GM12891 (cell line): Measurements from ENCODE around the gene TBATA. TPM values are rescaled to one million over a fixed set of nuclear protein-coding genes. Genes with fewer than 3 reads are reported as not detected.
A peak's percentile ranks its signal among the peaks of the same experiment; 100 is the strongest.

Experiments used
- DNase-seq: peaks from one replicate; pipeline ENCODE4 v3.0.0; 2011; ENCODE audit warnings: low spot score; ENCODE audit not compliant: insufficient read length
- FAIRE-seq: peaks from 2 replicates; lab custom pipeline; 2011; peaks lifted over from hg19 to GRCh38; lab: Jason Lieb, UNC
- PAX5 ChIP-seq: IDR thresholded peaks from 2 replicates; pipeline ENCODE4 v1.6.1; 2011; ENCODE audit warnings: low read length, moderate library complexity, mild to moderate bottlenecking; ENCODE audit not compliant: insufficient read depth, severe bottlenecking
- POLR2A ChIP-seq: IDR thresholded peaks from 2 replicates; pipeline ENCODE4 v1.6.1; 2011; ENCODE audit warnings: low read depth, low read length, control low read depth
- POLR2AphosphoS5 ChIP-seq: IDR thresholded peaks from 2 replicates; pipeline ENCODE4 v1.6.1; 2011; ENCODE audit warnings: low read depth, low read length, control low read depth
- POU2F2 ChIP-seq: IDR thresholded peaks from 2 replicates; pipeline ENCODE4 v1.6.1; 2011; ENCODE audit warnings: low read depth, mild to moderate bottlenecking, control low read depth, low read length, moderate library complexity
- SPI1 ChIP-seq: IDR thresholded peaks from 2 replicates; pipeline ENCODE4 v1.6.1; 2011; ENCODE audit warnings: low read depth, low read length, control low read depth
- TAF1 ChIP-seq: IDR thresholded peaks from 2 replicates; pipeline ENCODE4 v1.6.1; 2011; ENCODE audit warnings: low read depth, low read length, control low read depth
- polyA plus RNA-seq: library from polyadenylated mRNA; unstranded; fragments of >200 nt; gene quantifications from one replicate; pipeline ENCODE4 v1.2.1, GENCODE V29; 2012; ENCODE audit warnings: low read depth, missing spikeins, inconsistent platforms; ENCODE audit not compliant: missing spikeins

TBATA gene, protein sequence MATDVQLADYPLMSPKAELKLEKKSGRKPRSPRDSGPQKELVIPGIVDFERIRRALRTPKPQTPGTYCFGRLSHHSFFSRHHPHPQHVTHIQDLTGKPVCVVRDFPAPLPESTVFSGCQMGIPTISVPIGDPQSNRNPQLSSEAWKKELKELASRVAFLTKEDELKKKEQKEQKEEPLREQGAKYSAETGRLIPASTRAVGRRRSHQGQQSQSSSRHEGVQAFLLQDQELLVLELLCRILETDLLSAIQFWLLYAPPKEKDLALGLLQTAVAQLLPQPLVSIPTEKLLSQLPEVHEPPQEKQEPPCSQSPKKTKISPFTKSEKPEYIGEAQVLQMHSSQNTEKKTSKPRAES
- polyA plus RNA-seq = not detected

- no peak for DNase-seq
- FAIRE-seq = no peak
These were observed at the start of gene TBATA for GRCh38 chr10:70785190-70785589. TBATA (minus strand) TSS chr10:70785377; CDS start chr10:70783379, 1,998 bp downstream.

DNA sequence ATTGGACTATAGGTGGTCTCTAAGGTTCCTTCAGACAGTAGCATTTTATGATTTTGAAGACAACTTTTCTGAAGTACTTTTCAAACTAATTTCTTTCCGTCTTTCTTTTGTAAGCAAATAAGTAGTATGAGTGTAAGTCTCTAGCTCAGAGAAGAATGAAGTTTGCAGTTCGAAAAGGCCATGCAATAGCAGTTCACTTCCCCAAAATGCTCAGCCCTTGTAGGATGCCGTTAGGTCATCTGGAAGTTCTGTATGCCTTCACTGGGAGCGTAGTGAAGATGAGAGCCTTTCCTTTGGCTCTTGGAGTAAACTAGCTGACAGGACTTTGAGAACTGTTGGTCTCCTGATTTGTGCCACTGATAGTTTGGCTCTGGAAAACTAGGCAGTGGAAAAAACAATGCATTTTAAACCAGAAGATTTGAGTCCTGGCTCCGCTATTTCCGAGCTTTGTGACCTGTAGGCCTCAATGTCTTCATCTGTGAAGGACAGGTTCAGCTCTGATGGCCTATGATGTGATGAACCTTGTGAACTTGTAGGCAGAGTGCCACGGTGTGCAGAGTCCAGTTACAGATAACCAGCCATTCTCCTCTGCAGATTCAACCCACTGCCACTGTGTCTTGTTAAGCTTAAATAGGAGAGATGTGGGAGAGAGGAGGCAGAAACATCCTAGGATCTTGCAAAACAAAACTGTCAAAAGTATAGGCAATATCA lies 49.4 kb upstream of the TBATA start:
- no peak for FAIRE-seq
- DNase-seq = no peak

More at GRCh38 chr10:70785190-70785589, at the start of gene TBATA:
- TF ChIP-seq TAF1 = no peak
- no peak for TF ChIP-seq SPI1
- TF ChIP-seq POLR2AphosphoS5 = no peak
- TF ChIP-seq POU2F2 = no peak
- TF ChIP-seq PAX5 = no peak
- no peak for TF ChIP-seq POLR2A

DNA sequence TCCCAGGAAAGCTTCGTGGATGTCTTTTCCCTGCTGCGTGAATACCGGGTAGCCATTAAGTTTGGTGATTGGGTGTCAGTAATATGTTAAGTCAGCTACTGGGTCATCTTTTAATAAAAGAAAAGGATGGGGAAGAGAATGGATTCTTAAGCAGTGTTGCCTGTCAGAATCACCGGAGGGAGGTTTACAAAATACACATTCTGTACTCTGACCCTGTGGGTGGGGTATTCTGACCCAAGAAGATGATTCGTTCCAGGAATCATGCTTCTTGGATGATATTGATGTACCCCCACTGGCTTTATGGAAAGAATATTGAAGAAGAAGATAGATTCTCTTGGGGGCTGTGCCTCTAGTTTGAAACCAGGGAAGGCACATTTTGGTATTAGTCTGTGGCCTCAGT lies 48.8 kb upstream of the TBATA start:
- DNase-seq = no peak
- no peak for FAIRE-seq
- TF ChIP-seq SPI1 (no peak), POLR2A (no peak), PAX5 (no peak), POU2F2 (no peak), POLR2AphosphoS5 (no peak)

More for the DNA sequence above, 49.4 kb upstream of the TBATA start:
- no peak for TF ChIP-seq PAX5
- no peak for TF ChIP-seq POLR2A

GRCh38 chr10:70833601-70834000 lies 48.4 kb upstream of the TBATA start:
- DNase-seq (no peak), FAIRE-seq (no peak)
- TF ChIP-seq POLR2AphosphoS5 (no peak), PAX5 (no peak), POU2F2 (no peak), TAF1 (no peak), POLR2A (no peak)

DNA sequence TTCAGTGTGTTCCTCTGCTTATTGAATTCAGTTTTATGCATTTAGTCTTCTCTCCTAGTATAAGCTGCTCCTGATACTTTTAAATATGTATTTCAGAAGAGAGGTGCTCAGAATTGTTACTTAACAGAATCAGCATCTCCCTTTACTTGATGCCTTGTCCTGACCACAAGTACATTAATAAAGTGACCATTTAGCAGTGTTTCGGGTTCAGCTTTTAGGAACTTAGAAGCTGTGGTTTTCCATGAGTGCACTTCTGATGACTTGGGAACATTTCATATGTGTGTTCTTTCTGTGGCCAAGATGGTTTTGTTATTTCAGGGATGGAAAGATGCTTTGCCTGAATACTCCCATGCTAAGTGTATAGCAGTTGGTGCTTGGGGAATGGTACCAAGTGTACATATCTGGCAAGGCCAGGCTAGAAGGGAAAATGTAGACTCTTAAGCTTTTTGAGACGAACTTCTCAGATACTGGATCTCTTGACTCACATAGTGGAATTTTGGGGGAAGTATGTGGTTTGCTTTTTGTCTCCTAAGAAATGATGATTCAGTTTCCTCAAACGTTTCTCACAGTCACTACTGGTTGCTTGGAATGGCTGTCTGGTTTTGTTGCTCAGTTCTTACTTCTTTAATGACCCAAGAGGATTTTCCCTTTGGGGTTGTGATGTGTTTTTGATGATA lies 47.8 kb upstream of the TBATA start:
- DNase-seq (no peak), FAIRE-seq (no peak)
- TF ChIP-seq TAF1 (no peak), PAX5 (no peak), POU2F2 (no peak)

DNA sequence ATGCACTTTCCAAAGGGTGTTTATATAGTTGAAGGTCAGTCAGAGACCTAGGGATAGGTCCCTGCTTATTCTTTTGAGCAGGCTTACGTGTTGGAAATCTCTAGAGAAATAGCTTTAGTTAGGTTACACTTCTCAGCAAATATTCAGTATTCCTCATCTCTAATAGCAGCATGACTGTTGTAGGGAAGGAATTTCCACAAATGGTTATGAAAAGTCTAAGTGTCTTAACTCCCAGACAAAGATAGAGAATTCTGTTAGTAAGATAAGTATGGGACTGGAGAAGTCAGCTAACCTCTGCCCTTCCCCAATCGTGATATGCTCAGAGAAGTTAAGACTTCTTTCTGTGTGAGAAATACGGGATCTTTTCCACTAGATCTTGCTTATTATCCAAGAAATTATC lies 47.0 kb upstream of the TBATA start:
- DNase-seq (no peak), FAIRE-seq (no peak)
- no peak for TF ChIP-seq SPI1
- no peak for TF ChIP-seq POLR2AphosphoS5
- no peak for TF ChIP-seq POU2F2
- TF ChIP-seq PAX5 = no peak
- no peak for TF ChIP-seq TAF1
- TF ChIP-seq POLR2A = no peak

GRCh38 chr10:70830164-70830563 lies 45.0 kb upstream of the TBATA start:
- DNase-seq (no peak), FAIRE-seq (no peak)
- peak; percentile 17; the same call in 1 of the 2 replicates for TF ChIP-seq SPI1
- no peak for TF ChIP-seq TAF1

DNA sequence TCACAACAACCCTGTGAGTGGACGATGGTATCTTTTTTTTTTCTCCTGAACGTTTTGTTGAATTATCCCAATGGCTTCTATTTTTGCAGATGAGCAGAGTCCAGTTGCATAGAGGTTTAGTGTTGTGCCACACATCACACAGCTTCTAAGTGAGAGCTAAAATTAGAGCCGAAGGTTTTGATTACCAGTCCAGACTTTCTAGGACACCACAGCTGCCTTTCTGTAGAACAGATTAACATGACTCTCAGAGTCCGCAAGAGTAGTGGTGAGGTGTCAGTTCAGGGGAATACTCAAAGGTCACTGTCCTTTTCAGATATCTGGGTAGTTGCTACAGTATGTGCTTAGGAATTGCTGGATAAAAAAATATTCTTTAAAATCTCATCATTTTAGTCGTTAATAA lies 44.4 kb upstream of the TBATA start:
- no peak for FAIRE-seq
- DNase-seq = no peak
- TF ChIP-seq TAF1 = no peak
- no peak for TF ChIP-seq POU2F2
- TF ChIP-seq POLR2A = no peak
- no peak for TF ChIP-seq POLR2AphosphoS5
- no peak for TF ChIP-seq SPI1
- no peak for TF ChIP-seq PAX5

GRCh38 chr10:70828923-70829322 lies 43.7 kb upstream of the TBATA start:
- DNase-seq (no peak), FAIRE-seq (no peak)
- TF ChIP-seq PAX5 (no peak), TAF1 (no peak), POLR2AphosphoS5 (no peak)
